Activated naive CD4-positive, alpha-beta T cell treated with anti-CD3 and anti-CD28 coated beads for 36 hours (primary cell): ENCODE results near the gene FAM83G. TPM values are rescaled to one million over a fixed set of nuclear protein-coding genes. Genes with fewer than 3 reads are reported as not detected.
A peak's percentile ranks its signal among the peaks of the same experiment; 100 is the strongest.
"Not testable (repeated sequence)": the region's sequence is repeated elsewhere in the genome, so short reads cannot be mapped to it uniquely, and the experiment has no call there.

ENCODE experiments used
- CTCF ChIA-PET: fragments of 350-600 bp; sonication (Branson Sonifier 250); formaldehyde crosslinking; loops from one replicate; lab custom pipeline; 2021; ENCODE audit warnings: antibody characterized with exemption; lab: Charles Lee
- DNase-seq: peaks from one replicate; pipeline ENCODE4 v3.0.0-alpha.2; 2020
- H3K27ac Mint-ChIP-seq: one replicate; pipeline ENCODE4 v1.8.0; 2021; ENCODE audit warnings: mild to moderate bottlenecking, mixed read lengths
- H3K27me3 Mint-ChIP-seq: one replicate; pipeline ENCODE4 v1.8.0; 2021; ENCODE audit warnings: low read depth, mixed read lengths
- H3K36me3 Mint-ChIP-seq: one replicate; pipeline ENCODE4 v1.8.0; 2021; ENCODE audit warnings: low read depth, mixed read lengths
- H3K4me1 Mint-ChIP-seq: one replicate; pipeline ENCODE4 v1.8.0; 2021; ENCODE audit warnings: low read depth, mixed read lengths
- H3K4me3 Mint-ChIP-seq: one replicate; pipeline ENCODE4 v1.8.0; 2021; ENCODE audit warnings: mild to moderate bottlenecking, moderate library complexity, mixed read lengths
- H3K9me3 Mint-ChIP-seq: one replicate; pipeline ENCODE4 v1.8.0; 2021; ENCODE audit warnings: mixed read lengths
- intact Hi-C: fragments of 100-400 bp; cut with micrococcal nuclease; formaldehyde crosslinking; loops from one replicate; pipeline ENCODE4 v1.15.1; 2023
- total RNA-seq, 2 experiments: library from RNA; stranded (reverse); gene quantifications; one replicate each; pipeline ENCODE4 v1.2.3, GENCODE V29; 2021

The FAM83G gene
- total RNA-seq, 2 experiments from 2014 or later: 10.6 TPM

- Mint-ChIP-seq H3K4me1 (peaks cover 67% of the 10 kb centered on the region), H3K36me3 (peaks cover 20% of the 10 kb centered on the region)
- H3K9me3 Mint-ChIP-seq, DNase-seq, H3K27me3 Mint-ChIP-seq, CTCF ChIA-PET, H3K27ac Mint-ChIP-seq, H3K4me3 Mint-ChIP-seq: not testable (repeated sequence)
- intact Hi-C loops: loop anchor here (1.0 kb wide), 1 partner anchor 21 kb away; no protein-coding TSS in a partner anchor
Observed at GRCh38 chr17:18922596-18922995, 82.0 kb downstream of the FAM83G start.

- Mint-ChIP-seq H3K36me3 (peaks cover 23% of the 10 kb centered on the region), H3K4me3 (no peak overlapping the region), H3K27ac (peak overlapping the region; percentile 27), H3K4me1 (peaks cover 70% of the 10 kb centered on the region), H3K9me3 (no peaks in the 10 kb centered on the region), H3K27me3 (no peaks in the 10 kb centered on the region)
- peak; percentile 36 for DNase-seq
- intact Hi-C loops: loop anchor here (1.0 kb wide), 2 partner anchors 21 to 62 kb away; no protein-coding TSS in a partner anchor
- CTCF ChIA-PET: no interaction called here
Observed at GRCh38 chr17:18921912-18922451, 82.6 kb downstream of the FAM83G start.

- peaks cover 70% of the 10 kb centered on the region for H3K4me1 Mint-ChIP-seq
- intact Hi-C loops: loop anchor here (1.0 kb wide), 1 partner anchor 61 kb away; no protein-coding TSS in a partner anchor
- H3K4me3 Mint-ChIP-seq: no peak overlapping the region
- no peak overlapping the region for H3K27ac Mint-ChIP-seq
- DNase-seq: no peak
- peaks cover 22% of the 10 kb centered on the region for H3K36me3 Mint-ChIP-seq
- no peaks in the 10 kb centered on the region for H3K27me3 Mint-ChIP-seq
- CTCF ChIA-PET: no interaction called here
- H3K9me3 Mint-ChIP-seq: no peaks in the 10 kb centered on the region
Observed at GRCh38 chr17:18921485-18921884, 83.1 kb downstream of the FAM83G start.

GRCh38 chr17:18920911-18921441 is 83.6 kb downstream of the FAM83G start:
- H3K4me3 Mint-ChIP-seq: no peak overlapping the region

GRCh38 chr17:18919963-18920362 is 84.6 kb downstream of the FAM83G start:
- Mint-ChIP-seq H3K27ac (no peak overlapping the region), H3K27me3 (no peaks in the 10 kb centered on the region), H3K9me3 (no peaks in the 10 kb centered on the region), H3K4me3 (no peak overlapping the region), H3K36me3 (peaks cover 24% of the 10 kb centered on the region), H3K4me1 (peaks cover 60% of the 10 kb centered on the region)
- CTCF ChIA-PET: no interaction called here
- intact Hi-C loops: no loop called here
- DNase-seq: no peak

More at GRCh38 chr17:18920911-18921441, 83.6 kb downstream of the FAM83G start:
- no peaks in the 10 kb centered on the region for H3K27me3 Mint-ChIP-seq
- H3K36me3 Mint-ChIP-seq: peaks cover 22% of the 10 kb centered on the region
- H3K27ac Mint-ChIP-seq: peak overlapping the region; percentile 33
- no peaks in the 10 kb centered on the region for H3K9me3 Mint-ChIP-seq
- peak; percentile 38 for DNase-seq
- CTCF ChIA-PET: no interaction called here
- intact Hi-C loops: loop anchor here (1.0 kb wide), 1 partner anchor 61 kb away; no protein-coding TSS in a partner anchor
- H3K4me1 Mint-ChIP-seq: peaks cover 70% of the 10 kb centered on the region

Other genes starting within 250 kb of the FAM83G start
- 10 to 100 TPM; 19.3 to 24.4 TPM for gene TVP23B, start 223.6 kb downstream of the FAM83G start, total RNA-seq
- 10 to 100 TPM; 31.1 to 33.7 TPM for gene PRPSAP2, start 146.6 kb downstream of the FAM83G start, total RNA-seq
- not detected for gene SLC5A10, start 52.6 kb downstream of the FAM83G start, total RNA-seq
- 1 to 10 TPM; 8.1 to 9.1 TPM for gene GRAP, start 42.2 kb upstream of the FAM83G start, total RNA-seq
- gene GRAPL, start 122.8 kb upstream of the FAM83G start, total RNA-seq: 1 to 10 TPM; 3.0 to 3.4 TPM
- gene EPN2, start 232.6 kb upstream of the FAM83G start, total RNA-seq: 1 to 10 TPM; 5.4 to 5.6 TPM